Measurements from ENCODE around the gene ZNF451.
"Not testable (repeated sequence)": the region's sequence is repeated elsewhere in the genome, so short reads cannot be mapped to it uniquely, and the experiment has no call there.

ZNF451 gene, protein sequence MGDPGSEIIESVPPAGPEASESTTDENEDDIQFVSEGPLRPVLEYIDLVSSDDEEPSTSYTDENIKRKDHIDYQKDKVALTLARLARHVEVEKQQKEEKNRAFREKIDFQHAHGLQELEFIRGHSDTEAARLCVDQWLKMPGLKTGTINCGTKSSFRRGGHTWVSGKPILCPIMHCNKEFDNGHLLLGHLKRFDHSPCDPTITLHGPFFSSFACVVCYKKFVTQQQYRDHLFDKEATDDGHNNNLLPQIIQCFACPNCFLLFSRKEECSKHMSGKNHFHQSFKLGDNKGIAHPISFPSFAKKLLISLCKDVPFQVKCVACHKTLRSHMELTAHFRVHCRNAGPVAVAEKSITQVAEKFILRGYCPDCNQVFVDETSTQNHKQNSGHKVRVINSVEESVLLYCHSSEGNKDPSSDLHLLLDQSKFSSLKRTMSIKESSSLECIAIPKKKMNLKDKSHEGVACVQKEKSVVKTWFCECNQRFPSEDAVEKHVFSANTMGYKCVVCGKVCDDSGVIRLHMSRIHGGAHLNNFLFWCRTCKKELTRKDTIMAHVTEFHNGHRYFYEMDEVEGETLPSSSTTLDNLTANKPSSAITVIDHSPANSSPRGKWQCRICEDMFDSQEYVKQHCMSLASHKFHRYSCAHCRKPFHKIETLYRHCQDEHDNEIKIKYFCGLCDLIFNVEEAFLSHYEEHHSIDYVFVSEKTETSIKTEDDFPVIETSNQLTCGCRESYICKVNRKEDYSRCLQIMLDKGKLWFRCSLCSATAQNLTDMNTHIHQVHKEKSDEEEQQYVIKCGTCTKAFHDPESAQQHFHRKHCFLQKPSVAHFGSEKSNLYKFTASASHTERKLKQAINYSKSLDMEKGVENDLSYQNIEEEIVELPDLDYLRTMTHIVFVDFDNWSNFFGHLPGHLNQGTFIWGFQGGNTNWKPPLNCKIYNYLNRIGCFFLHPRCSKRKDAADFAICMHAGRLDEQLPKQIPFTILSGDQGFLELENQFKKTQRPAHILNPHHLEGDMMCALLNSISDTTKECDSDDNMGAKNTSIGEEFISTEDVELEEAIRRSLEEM

GRCh38 chr6:57089687-57090457 lies at the start of gene ZNF451:
ZNF451 (plus strand) TSS chr6:57090188; CDS start chr6:57090254, 66 bp downstream.
- DNase-seq, result peak; percentile 77 to 99 (median 97)

- not testable (repeated sequence) for DNase-seq
These were observed 45.9 kb upstream of the ZNF451 start for GRCh38 chr6:57044061-57044460.

DNA sequence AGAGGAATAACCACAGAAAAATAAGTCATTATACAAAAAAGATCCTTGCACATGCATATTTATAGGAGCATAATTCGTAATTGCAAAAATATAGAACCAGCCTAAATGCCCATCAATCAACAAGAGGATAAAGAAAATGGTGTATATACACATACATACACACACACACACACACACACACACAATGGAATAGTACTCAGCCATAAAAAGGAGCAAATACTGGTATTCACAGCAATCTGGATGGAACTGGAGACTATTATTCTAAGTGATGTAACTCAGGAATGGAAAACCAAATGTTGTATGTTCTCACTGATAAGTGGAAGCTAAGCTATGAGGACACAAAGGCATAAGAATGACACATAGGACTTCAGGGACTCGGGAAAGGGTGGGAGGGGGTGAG lies 45.4 kb upstream of the ZNF451 start:
- no peak for DNase-seq

- DNase-seq, result peak; percentile 44 to 96 (median 91)
These were observed 43.4 kb upstream of the ZNF451 start, which contains the start of gene KIAA1586 for GRCh38 chr6:57046332-57047256. KIAA1586 (plus strand) TSS chr6:57046693; CDS start chr6:57046756, 63 bp downstream.

GRCh38 chr6:57047257-57047585 lies 42.8 kb upstream of the ZNF451 start:
- not testable (repeated sequence) for DNase-seq

DNA sequence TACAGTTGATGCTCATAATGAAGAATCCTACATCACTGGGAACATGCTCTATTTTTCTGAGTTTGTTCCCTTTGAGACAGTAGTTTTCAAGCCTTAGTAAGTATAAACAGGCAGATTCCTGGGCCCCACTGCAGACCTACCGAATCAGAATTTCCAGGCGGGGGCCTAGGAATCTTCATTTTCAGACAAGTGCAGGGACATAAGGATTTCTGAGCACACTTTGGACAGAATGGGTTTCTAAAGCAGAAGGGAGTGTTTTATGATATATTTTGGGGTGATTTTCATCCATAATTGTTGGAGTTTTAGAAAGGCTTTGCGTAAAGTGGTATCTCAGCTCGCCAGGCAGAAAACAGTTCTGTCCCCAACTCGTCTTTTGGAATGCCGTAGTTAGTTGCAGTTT lies 42.1 kb upstream of the ZNF451 start:
- not testable (repeated sequence) for DNase-seq

GRCh38 chr6:57048577-57048976 lies 41.4 kb upstream of the ZNF451 start:
- DNase-seq, result no peak

DNA sequence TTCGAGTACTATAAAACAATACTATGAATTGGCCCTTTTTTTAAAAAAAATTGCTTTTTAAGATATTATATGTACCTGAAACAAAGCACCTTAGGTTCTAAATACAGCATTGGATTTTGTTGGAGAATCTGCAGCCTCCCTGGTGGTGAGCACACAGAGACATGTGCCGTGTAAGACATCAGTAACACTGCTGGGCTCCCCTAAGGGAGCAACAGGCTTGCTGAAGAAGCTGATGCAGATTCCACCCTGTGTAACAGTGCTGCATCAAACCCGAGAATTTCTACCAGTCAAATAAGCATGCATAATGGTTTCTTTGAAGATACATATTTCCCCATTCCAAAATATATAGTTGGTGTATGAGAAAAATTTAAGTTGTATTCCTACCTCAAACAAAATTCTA lies 26.1 kb upstream of the ZNF451 start:
- no peak for DNase-seq

- DNase-seq, result no peak
These were observed 25.2 kb upstream of the ZNF451 start for GRCh38 chr6:57064809-57065208.

GRCh38 chr6:57068061-57068460 lies 21.9 kb upstream of the ZNF451 start:
- DNase-seq, result no peak

- no peak for DNase-seq
These were observed 20.8 kb upstream of the ZNF451 start for GRCh38 chr6:57069228-57069627.

DNA sequence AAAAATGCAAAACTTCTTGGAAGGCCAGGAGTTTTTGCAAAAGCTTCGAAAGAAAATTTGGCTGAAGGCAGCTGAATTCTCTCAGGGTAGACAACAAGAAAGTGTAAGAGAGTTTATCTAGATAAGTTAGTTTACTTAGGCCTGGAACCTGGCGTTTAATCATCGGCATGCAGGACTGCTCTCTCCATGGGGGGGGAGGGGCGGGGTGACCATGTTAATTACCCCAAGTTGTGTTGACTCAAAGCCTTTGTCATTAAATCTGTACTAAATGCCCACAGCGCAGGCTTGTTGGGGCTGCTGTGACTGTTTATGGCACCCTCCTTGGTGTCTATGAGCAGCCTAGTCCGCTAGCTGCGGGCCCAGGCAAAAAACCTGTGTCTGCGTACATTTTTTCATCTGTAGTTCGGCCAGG lies 20.1 kb upstream of the ZNF451 start:
- no peak for DNase-seq

DNA sequence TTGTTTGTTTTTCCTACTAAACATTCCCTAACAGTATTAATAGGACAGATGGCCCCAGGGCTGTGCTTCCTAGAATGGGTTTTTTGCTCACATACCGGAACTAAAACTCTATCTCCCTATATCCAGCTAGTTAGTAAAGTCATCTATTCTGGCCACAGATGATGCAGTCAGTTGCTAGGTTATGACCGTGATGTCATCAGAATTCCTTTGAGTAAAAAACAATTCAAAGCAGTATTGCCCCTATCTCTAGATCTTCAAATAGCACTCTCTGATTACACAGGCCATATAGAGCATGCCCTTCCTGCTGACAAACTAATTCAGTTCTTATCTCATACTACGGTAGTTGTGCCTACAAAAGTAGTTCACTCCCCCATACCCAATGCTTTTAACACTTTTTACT lies 17.9 kb upstream of the ZNF451 start:
- no peak for DNase-seq

- no peak for DNase-seq
These were observed 15.6 kb upstream of the ZNF451 start for GRCh38 chr6:57074383-57074782.

GRCh38 chr6:57075092-57075491 lies 14.9 kb upstream of the ZNF451 start:
- DNase-seq, result no peak

DNA sequence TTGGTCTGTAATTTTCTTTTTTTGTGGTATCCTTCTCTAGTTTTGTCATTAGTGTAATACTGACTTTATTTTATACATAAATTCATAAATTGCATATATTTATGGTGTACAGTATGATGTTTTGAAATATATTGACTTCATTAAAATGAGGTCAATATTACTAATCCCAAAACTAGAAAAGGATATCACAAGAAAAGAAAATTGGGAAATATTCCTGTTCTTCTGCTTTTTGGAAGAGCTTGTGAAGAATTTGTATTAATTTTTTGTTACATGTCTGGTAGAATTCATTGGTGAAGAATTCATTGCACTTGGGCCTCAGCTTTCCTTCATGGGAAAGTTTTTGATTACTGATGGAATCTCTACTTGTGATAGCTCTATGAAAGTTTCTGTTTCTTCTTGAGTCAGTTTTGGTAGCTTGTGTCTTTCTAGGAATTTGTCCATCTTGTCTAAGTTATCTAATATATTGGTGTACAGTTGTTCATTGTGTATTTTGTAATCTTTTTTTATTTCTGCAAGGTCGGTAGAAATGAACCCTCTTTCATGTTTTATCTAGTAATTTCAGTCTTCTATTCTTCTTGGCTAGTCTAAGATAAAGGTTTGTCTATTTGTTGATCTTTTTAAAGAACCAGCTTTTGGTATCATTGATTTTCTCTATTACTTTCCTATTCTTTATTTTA lies 11.3 kb upstream of the ZNF451 start:
- no peak for DNase-seq

- no peak for DNase-seq
These were observed 4.5 kb upstream of the ZNF451 start for GRCh38 chr6:57085471-57085870.

GRCh38 chr6:57086843-57087242 lies 3.1 kb upstream of the ZNF451 start:
- no peak for DNase-seq

DNA sequence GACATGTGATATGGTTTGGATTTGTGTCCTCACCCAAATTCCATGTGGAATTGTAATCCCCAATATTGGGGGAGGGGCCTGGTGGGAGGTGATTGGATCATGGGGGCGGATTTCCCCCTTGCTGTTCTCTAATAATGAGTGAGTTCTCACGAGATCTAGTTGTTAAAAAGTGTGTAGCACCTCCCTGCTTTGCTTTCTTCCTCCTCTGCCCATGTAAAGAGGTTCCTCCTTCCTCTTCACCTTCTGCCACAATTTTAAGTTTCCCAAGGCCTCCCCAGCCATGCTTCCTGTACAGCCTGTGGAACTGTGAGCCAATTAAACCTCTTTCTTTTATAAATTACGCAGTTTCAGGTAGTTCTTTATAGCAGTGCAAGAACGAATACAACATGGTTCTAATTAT lies 2.1 kb upstream of the ZNF451 start:
- DNase-seq, result no peak
